ENCODE measurements around the gene R3HDM1. TPM values are rescaled to one million over a fixed set of nuclear protein-coding genes. Genes with fewer than 3 reads are reported as not detected.
A peak's percentile ranks its signal among the peaks of the same experiment; 100 is the strongest.

R3HDM1 gene
- total RNA-seq, 1 donor from 2014 or later = 17.8 TPM

DNA sequence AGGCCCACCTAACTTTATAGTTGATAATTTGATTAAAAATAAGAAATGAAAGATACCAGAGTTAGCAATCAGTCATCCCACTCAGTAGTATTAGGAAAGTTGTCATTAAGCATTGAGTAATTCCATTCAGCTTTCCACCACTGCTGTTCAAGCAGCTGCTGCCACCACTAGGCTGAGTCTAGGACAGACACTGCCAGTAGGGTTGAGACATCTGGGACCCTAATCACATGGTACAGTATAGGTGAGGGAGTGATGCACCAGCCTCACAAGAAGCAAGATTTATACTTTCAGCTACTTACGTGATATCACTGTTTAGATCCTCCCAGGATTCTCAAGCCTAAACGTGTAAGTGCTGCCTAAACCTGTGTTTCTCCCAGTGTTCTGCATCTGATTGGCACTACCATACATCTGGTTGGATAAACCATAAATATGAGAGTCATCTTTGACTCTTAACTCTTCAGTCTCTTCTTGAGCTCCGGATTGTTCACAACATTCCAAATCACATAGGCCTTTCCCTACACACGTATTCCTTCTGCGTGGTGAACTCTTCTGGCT is 213.6 kb downstream of the R3HDM1 start:
- no peaks in the 10 kb centered on the region for H3K27me3 ChIP-seq (ENCODE audit: low read depth)
- peaks cover 47% of the 10 kb centered on the region for H3K4me1 ChIP-seq
- TF ChIP-seq, protein P1, sequence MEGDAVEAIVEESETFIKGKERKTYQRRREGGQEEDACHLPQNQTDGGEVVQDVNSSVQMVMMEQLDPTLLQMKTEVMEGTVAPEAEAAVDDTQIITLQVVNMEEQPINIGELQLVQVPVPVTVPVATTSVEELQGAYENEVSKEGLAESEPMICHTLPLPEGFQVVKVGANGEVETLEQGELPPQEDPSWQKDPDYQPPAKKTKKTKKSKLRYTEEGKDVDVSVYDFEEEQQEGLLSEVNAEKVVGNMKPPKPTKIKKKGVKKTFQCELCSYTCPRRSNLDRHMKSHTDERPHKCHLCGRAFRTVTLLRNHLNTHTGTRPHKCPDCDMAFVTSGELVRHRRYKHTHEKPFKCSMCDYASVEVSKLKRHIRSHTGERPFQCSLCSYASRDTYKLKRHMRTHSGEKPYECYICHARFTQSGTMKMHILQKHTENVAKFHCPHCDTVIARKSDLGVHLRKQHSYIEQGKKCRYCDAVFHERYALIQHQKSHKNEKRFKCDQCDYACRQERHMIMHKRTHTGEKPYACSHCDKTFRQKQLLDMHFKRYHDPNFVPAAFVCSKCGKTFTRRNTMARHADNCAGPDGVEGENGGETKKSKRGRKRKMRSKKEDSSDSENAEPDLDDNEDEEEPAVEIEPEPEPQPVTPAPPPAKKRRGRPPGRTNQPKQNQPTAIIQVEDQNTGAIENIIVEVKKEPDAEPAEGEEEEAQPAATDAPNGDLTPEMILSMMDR (IDR thresholded peaks at IDR 0.05; ENCODE audit: borderline replicate concordance) = peak; percentile 25
- no peak for DNase-seq
- no peak overlapping the region for H3K27ac ChIP-seq (replicated peaks)
- intact Hi-C loops (cut with micrococcal nuclease) = no loop called here
- H3K4me3 ChIP-seq = no peak overlapping the region
- H3K9me3 ChIP-seq (replicated peaks) = no peaks in the 10 kb centered on the region
- H3K36me3 ChIP-seq = peaks cover 26% of the 10 kb centered on the region

DNA sequence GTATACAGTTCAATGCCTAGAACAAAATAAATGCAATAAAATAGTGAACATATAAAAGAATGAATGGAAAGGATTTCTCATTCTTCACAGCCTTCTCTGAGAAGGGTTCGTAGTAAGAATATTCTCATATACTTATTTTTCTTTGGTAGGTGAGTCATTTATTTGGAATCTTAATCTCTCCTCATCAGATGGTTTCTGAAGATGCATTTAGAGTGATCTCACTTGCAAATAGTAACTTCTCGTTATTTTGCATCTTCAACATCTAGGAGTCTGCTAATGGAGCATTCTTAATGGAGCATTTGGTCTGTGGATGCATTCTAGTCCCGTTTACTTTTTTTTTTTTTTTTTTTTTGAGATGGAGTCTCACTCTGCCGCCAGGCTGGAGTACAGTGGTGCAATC is 214.3 kb downstream of the R3HDM1 start:
- intact Hi-C loops (cut with micrococcal nuclease) = no loop called here
- TF ChIP-seq, protein P1 (IDR thresholded peaks at IDR 0.05; ENCODE audit: borderline replicate concordance) = no peak
- Histone ChIP-seq H3K27me3 (ENCODE audit: low read depth) (no peaks in the 10 kb centered on the region), H3K4me1 (peaks cover 47% of the 10 kb centered on the region), H3K9me3 (replicated peaks) (no peaks in the 10 kb centered on the region), H3K36me3 (peaks cover 33% of the 10 kb centered on the region), H3K4me3 (no peak overlapping the region), H3K27ac (replicated peaks) (no peak overlapping the region)
- no peak for DNase-seq

DNA sequence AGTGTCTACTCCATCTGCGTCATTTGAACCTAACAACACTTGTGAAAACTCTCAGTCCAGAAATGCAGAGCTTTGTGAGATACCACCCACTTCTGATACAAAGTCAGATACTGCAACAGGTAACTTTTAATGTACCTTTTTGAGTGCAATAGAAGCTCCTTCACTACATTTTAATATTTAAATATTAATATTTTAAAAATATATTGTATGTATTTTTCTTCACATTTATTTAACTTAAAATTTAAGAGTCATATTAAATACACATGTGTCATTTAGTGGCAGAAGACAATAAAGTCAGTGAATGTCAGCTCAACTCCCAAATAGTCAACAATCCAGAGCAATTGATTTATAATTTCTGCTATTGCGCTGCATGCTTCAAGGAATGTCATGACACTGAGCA is 224.3 kb downstream of the R3HDM1 start:
- no peaks in the 10 kb centered on the region for H3K27me3 ChIP-seq (ENCODE audit: low read depth)
- no peaks in the 10 kb centered on the region for H3K4me1 ChIP-seq
- H3K4me3 ChIP-seq = no peak overlapping the region
- TF ChIP-seq, protein P1 (IDR thresholded peaks at IDR 0.05; ENCODE audit: borderline replicate concordance) = no peak
- intact Hi-C loops (cut with micrococcal nuclease) = no loop called here
- peaks cover 20% of the 10 kb centered on the region for H3K9me3 ChIP-seq (replicated peaks)
- H3K36me3 ChIP-seq = peaks cover 83% of the 10 kb centered on the region
- H3K27ac ChIP-seq (replicated peaks) = no peak overlapping the region
- DNase-seq = no peak

DNA sequence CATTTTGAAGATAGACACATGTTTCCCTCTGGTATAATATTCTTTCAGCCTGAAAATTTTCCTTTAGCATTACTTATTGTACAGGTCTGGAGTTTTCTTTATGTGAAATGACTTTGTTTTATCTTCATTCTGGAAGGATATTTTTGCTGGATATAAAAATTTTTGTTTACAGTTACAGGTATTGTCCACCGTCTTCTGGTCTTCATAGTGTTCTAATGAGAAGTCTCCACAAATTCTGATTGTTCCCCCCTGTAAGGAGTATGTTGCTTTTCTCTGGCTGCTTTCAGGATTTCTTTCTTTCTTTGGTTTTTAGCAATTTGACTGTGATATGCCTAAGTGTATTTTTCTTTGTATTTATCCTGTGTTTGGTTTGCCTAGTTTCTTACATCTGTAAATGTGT is 225.4 kb downstream of the R3HDM1 start:
- no peaks in the 10 kb centered on the region for H3K27me3 ChIP-seq (ENCODE audit: low read depth)
- H3K27ac ChIP-seq (replicated peaks) = no peak overlapping the region
- H3K4me3 ChIP-seq = no peak overlapping the region
- intact Hi-C loops (cut with micrococcal nuclease) = no loop called here
- no peak for DNase-seq
- no peaks in the 10 kb centered on the region for H3K4me1 ChIP-seq
- TF ChIP-seq, protein P1 (IDR thresholded peaks at IDR 0.05; ENCODE audit: borderline replicate concordance) = no peak
- H3K9me3 ChIP-seq (replicated peaks) = peaks cover 20% of the 10 kb centered on the region
- H3K36me3 ChIP-seq = peaks cover 93% of the 10 kb centered on the region

DNA sequence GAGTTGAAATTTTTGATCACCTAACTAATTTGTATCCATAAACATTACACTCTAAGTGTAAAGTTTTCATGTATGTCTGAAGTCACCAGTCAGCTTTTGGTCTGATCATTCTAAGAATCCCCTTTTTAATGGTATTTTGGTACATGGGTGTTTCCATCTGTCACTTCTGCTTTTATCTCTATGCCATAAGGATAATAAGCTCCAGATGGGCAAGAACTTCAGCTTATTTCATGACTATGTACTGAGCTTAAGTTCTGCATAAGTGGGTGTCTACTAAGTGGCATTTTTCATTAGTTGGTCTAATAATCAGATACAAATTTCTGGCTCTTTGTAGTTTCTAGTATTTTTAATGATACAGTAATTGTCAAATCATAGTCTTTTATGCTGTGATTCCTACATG is 230.7 kb downstream of the R3HDM1 start:
- H3K27me3 ChIP-seq (ENCODE audit: low read depth) = no peaks in the 10 kb centered on the region
- TF ChIP-seq, protein P1 (IDR thresholded peaks at IDR 0.05; ENCODE audit: borderline replicate concordance) = no peak
- H3K36me3 ChIP-seq = peaks cover 99% of the 10 kb centered on the region
- H3K27ac ChIP-seq (replicated peaks) = no peak overlapping the region
- H3K4me1 ChIP-seq = no peaks in the 10 kb centered on the region
- intact Hi-C loops (cut with micrococcal nuclease) = no loop called here
- no peak for DNase-seq
- H3K9me3 ChIP-seq (replicated peaks) = peaks cover 10% of the 10 kb centered on the region
- H3K4me3 ChIP-seq = no peak overlapping the region

Data from left ventricle myocardium inferior (tissue), 1 donor.